ENCODE results near the gene ITPR2.

DNA sequence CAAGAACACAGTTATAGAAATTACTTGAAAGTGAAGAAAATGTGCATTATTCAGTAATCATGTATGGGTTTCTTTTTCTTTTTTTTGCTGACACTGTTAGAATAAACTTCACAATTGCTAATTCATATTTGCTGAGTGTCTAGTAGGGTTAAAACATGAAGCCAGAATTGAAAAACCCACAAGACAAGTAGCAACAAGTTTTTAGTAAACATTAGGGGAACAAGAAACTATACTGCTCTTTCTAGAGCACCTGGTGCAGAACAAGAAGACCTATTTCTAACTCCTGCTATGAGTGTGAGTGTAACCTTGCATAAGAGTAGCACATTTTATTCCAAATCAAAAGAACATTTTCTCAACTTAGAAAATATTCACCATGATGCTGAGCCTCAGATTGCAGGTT is 83.2 kb downstream of the ITPR2 start:
- TF ChIP-seq FOXA1 (IDR thresholded peaks at IDR 0.05) (no peak), YY1 (IDR thresholded peaks at IDR 0.05) (no peak), RAD21 (IDR thresholded peaks at IDR 0.05) (no peak), TAF1 (conservative IDR thresholded peaks at IDR 0.05) (no peak), JUND (IDR thresholded peaks at IDR 0.05) (no peak), EGR1 (IDR thresholded peaks at IDR 0.05; ENCODE audit: low read depth in 2 of 2) (no peak), GABPA (IDR thresholded peaks at IDR 0.05 in 1 of 2, conservative IDR thresholded peaks at IDR 0.05 in 1 of 2) (no peak)
- TF ChIP-seq, protein P1, sequence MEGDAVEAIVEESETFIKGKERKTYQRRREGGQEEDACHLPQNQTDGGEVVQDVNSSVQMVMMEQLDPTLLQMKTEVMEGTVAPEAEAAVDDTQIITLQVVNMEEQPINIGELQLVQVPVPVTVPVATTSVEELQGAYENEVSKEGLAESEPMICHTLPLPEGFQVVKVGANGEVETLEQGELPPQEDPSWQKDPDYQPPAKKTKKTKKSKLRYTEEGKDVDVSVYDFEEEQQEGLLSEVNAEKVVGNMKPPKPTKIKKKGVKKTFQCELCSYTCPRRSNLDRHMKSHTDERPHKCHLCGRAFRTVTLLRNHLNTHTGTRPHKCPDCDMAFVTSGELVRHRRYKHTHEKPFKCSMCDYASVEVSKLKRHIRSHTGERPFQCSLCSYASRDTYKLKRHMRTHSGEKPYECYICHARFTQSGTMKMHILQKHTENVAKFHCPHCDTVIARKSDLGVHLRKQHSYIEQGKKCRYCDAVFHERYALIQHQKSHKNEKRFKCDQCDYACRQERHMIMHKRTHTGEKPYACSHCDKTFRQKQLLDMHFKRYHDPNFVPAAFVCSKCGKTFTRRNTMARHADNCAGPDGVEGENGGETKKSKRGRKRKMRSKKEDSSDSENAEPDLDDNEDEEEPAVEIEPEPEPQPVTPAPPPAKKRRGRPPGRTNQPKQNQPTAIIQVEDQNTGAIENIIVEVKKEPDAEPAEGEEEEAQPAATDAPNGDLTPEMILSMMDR (IDR thresholded peaks at IDR 0.05; ENCODE audit: low read depth, low read length, missing input control): no peak
- TF ChIP-seq, protein P2, sequence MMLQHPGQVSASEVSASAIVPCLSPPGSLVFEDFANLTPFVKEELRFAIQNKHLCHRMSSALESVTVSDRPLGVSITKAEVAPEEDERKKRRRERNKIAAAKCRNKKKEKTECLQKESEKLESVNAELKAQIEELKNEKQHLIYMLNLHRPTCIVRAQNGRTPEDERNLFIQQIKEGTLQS (IDR thresholded peaks at IDR 0.05): no peak
- TF ChIP-seq, protein P3, sequence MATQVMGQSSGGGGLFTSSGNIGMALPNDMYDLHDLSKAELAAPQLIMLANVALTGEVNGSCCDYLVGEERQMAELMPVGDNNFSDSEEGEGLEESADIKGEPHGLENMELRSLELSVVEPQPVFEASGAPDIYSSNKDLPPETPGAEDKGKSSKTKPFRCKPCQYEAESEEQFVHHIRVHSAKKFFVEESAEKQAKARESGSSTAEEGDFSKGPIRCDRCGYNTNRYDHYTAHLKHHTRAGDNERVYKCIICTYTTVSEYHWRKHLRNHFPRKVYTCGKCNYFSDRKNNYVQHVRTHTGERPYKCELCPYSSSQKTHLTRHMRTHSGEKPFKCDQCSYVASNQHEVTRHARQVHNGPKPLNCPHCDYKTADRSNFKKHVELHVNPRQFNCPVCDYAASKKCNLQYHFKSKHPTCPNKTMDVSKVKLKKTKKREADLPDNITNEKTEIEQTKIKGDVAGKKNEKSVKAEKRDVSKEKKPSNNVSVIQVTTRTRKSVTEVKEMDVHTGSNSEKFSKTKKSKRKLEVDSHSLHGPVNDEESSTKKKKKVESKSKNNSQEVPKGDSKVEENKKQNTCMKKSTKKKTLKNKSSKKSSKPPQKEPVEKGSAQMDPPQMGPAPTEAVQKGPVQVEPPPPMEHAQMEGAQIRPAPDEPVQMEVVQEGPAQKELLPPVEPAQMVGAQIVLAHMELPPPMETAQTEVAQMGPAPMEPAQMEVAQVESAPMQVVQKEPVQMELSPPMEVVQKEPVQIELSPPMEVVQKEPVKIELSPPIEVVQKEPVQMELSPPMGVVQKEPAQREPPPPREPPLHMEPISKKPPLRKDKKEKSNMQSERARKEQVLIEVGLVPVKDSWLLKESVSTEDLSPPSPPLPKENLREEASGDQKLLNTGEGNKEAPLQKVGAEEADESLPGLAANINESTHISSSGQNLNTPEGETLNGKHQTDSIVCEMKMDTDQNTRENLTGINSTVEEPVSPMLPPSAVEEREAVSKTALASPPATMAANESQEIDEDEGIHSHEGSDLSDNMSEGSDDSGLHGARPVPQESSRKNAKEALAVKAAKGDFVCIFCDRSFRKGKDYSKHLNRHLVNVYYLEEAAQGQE (IDR thresholded peaks at IDR 0.05): no peak
